ENCODE measurements around the gene OR13J1. TPM values are rescaled to one million over a fixed set of nuclear protein-coding genes. Genes with fewer than 3 reads are reported as not detected.

The OR13J1 gene, protein sequence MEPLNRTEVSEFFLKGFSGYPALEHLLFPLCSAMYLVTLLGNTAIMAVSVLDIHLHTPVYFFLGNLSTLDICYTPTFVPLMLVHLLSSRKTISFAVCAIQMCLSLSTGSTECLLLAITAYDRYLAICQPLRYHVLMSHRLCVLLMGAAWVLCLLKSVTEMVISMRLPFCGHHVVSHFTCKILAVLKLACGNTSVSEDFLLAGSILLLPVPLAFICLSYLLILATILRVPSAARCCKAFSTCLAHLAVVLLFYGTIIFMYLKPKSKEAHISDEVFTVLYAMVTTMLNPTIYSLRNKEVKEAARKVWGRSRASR
- not detected in 5 replicates for total RNA-seq (2022; extraction: Qiagen RNA extraction; ENCODE audit: low read depth)

DNA sequence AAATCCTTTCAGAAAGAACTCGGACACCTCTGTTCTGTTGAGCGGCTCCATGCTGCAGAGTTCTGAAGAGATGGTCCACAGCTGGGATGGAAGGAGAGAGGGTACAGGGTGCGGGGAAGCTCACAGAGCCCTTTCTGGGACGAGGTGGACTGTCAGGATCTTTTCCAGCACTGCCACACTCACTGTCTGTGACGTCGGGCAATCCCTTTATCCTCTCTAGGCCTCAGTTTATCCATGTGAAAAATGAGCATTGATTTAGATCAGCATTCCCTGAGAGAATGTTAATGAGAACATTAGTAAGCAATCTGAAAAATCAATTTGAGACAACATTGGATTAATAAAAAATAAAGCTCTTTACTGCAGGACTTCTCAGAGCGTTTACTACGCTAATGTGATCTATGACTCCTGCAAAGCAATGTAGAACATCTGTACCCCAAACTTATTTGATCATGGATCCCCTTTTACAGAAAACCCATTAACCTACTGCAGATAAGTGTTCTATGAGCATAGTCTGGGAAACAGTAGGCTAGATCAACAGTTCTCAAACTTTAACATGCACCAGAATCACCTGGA lies at the start of gene OR13J1:
OR13J1 (minus strand) TSS at position 51 of the 573 bp plus-strand sequence; CDS start at position 51, 0 bp downstream.

DNA sequence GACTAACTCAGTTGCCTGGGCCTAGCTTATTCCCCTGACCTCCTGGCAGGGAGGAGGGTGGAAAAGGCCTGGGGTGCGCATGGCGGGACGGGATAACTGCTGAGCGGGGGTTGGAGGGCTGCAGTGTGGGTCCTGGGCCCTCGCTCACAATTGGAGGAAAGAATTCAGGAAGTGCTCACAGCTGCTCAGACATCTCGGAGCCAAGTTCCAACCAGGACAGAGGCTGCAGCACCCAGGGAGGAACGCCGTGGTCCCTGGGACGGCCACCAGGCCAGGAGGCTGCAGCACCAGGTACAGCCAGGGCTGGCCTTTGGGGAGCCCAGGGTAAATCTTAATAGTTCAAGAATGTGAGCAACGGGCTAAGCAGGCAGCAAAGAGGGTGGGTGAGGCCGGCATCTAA lies 39.1 kb upstream of the OR13J1 start, which contains the start of gene SPAAR:
SPAAR (plus strand) TSS at position 217 of the 400 bp plus-strand sequence. CDS start 974 bp downstream, outside the sequence.

DNA sequence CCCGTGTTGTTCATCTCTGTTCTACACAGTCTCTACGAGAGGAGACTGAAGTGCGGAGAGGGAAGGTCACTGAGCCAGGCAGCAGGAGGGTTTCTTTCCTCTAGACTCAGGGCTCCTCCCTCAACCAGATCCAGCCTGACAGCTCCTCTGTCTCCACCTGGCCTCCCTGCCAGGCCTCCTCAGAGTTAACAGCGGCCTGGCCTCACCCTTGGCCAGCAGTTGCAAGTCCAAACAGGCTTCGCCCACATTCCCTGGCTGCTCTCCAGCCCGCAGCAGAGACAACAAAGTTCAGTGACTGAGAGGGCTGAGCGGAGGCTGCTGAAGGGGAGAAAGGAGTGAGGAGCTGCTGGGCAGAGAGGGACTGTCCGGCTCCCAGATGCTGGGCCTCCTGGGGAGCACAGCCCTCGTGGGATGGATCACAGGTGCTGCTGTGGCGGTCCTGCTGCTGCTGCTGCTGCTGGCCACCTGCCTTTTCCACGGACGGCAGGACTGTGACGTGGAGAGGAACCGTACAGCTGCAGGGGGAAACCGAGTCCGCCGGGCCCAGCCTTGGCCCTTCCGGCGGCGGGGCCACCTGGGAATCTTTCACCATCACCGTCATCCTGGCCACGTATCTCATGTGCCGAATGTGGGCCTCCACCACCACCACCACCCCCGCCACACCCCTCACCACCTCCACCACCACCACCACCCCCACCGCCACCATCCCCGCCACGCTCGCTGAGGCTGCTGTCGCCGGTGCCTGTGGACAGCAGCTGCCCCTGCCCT lies 35.9 kb upstream of the OR13J1 start, which contains the start of gene HRCT1:
HRCT1 (plus strand) TSS at position 291 of the 768 bp plus-strand sequence; CDS start at position 377, 86 bp downstream.

DNA sequence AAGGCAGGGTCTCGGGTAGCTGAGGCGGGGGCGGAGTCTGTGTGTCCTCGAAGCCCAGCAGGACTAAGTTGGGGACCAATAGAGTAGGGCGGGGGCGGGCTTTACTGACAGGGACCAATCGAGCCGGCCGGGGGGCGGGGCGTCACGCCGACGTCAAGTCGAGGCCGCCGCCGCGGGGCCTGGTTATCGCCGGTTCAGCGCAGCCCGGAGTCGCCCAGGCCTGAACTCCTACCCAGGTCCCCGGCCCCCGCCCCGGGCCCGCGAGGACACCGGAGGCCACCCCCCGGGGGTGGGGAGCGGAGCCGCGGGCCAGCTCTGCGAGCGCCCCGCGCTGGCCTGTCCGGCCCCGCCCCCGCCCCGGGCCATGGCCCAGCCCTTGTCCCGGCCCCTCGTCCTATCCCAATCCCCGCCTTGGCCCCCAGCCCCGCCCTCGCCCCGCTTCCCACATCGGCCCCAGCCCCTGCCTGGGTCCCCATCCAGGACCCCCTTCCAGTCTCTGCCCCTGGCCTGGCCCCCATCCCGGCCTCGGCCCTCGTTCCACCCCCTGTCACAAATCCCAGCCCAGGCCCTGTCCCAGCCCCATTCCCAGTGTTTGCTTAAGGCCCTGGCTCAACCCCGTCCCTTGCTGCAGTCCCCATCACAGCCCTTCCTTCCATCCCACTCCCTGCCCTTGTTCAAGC lies 41.0 kb downstream of the OR13J1 start, which contains the start of gene TMEM8B:
TMEM8B (plus strand) TSS at position 145 of the 680 bp plus-strand sequence; CDS start at position 365, 220 bp downstream.

DNA sequence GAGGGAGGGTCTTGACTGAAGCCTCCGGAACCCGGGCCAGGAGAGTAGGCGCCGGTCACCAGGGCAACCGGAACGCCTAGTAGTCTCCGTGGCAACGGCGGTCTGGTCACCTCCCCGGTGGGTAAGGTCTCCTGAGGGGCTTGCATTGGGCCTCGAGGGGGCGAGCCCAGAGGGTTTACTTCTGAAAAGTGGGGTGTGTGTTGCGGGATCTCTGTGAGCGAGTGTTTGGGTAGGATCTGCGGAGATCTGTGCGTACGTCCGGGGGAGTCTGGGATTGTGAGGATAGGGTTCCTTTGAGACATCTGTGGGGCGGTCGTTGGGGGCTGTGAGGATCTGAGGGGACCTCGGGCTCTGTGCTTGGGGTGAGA lies 41.5 kb downstream of the OR13J1 start, which contains the start of gene FAM221B:
FAM221B (minus strand) TSS at position 17 of the 368 bp plus-strand sequence. CDS start 2,571 bp downstream, outside the sequence.

Other genes with a start within 250 kb of the OR13J1 start
- not detected in 5 replicates for gene SIT1, start 219.5 kb downstream of the OR13J1 start, total RNA-seq (2022; extraction: Qiagen RNA extraction; ENCODE audit: low read depth)
- gene RMRP, start 212.4 kb downstream of the OR13J1 start, total RNA-seq (2022; extraction: Qiagen RNA extraction; ENCODE audit: low read depth) = 7.2 to 17.6 TPM (median 8.8 TPM) in 3 of 5 replicates, not detected in the others
- 19.3 to 29.9 TPM (median 27.5 TPM) in 5 replicates for gene CCDC107, start 212.1 kb downstream of the OR13J1 start, total RNA-seq (2022; extraction: Qiagen RNA extraction; ENCODE audit: low read depth)
- 14.7 to 19.5 TPM (median 18.0 TPM) in 5 replicates for gene ARHGEF39, start 205.2 kb downstream of the OR13J1 start, total RNA-seq (2022; extraction: Qiagen RNA extraction; ENCODE audit: low read depth)
- 3.0 to 7.1 TPM (median 6.1 TPM) in 5 replicates for gene CA9, start 196.5 kb downstream of the OR13J1 start, total RNA-seq (2022; extraction: Qiagen RNA extraction; ENCODE audit: low read depth)
- 628 to 733 TPM (median 691 TPM) in 5 replicates for gene TPM2, start 180.5 kb downstream of the OR13J1 start, total RNA-seq (2022; extraction: Qiagen RNA extraction; ENCODE audit: low read depth)
- gene TLN1, start 138.2 kb downstream of the OR13J1 start, total RNA-seq (2022; extraction: Qiagen RNA extraction; ENCODE audit: low read depth) = 89.5 to 138 TPM (median 130 TPM) in 5 replicates
- gene CREB3, start 137.7 kb downstream of the OR13J1 start, total RNA-seq (2022; extraction: Qiagen RNA extraction; ENCODE audit: low read depth) = 55.1 to 65.3 TPM (median 58.7 TPM) in 5 replicates
- 22.0 to 42.9 TPM (median 33.7 TPM) in 5 replicates for gene GBA2, start 121.2 kb downstream of the OR13J1 start, total RNA-seq (2022; extraction: Qiagen RNA extraction; ENCODE audit: low read depth)
- gene RGP1, start 121.1 kb downstream of the OR13J1 start, total RNA-seq (2022; extraction: Qiagen RNA extraction; ENCODE audit: low read depth) = 11.3 to 19.1 TPM (median 16.9 TPM) in 5 replicates
- gene MSMP, start 116.1 kb downstream of the OR13J1 start, total RNA-seq (2022; extraction: Qiagen RNA extraction; ENCODE audit: low read depth) = 0.62 TPM in 1 of 5 replicates, not detected in the others
- 3.2 to 7.5 TPM (median 6.1 TPM) in 5 replicates for gene NPR2, start 78.8 kb downstream of the OR13J1 start, total RNA-seq (2022; extraction: Qiagen RNA extraction; ENCODE audit: low read depth)
- gene SPAG8, start 58.1 kb downstream of the OR13J1 start, total RNA-seq (2022; extraction: Qiagen RNA extraction; ENCODE audit: low read depth) = 0.32 to 0.72 TPM (median 0.56 TPM) in 4 of 5 replicates, not detected in the other
- gene HINT2, start 55.4 kb downstream of the OR13J1 start, total RNA-seq (2022; extraction: Qiagen RNA extraction; ENCODE audit: low read depth) = 58.4 to 99.6 TPM (median 93.8 TPM) in 5 replicates
- gene FAM221B, start 41.7 kb downstream of the OR13J1 start, total RNA-seq (2022; extraction: Qiagen RNA extraction; ENCODE audit: low read depth) = not detected in 5 replicates
- 1.8 to 4.3 TPM (median 3.1 TPM) in 5 replicates for gene TMEM8B, start 41.2 kb downstream of the OR13J1 start, total RNA-seq (2022; extraction: Qiagen RNA extraction; ENCODE audit: low read depth)
- 0.18 to 0.61 TPM (median 0.26 TPM) in 4 of 5 replicates, not detected in the other for gene HRCT1, start 35.8 kb upstream of the OR13J1 start, total RNA-seq (2022; extraction: Qiagen RNA extraction; ENCODE audit: low read depth)
- gene SPAAR, start 39.1 kb upstream of the OR13J1 start, total RNA-seq (2022; extraction: Qiagen RNA extraction; ENCODE audit: low read depth) = 0.15 to 0.16 TPM in 2 of 5 replicates, not detected in the others
- not detected in 5 replicates for gene OR2S2, start 87.8 kb upstream of the OR13J1 start, total RNA-seq (2022; extraction: Qiagen RNA extraction; ENCODE audit: low read depth)
- gene RECK, start 166.5 kb upstream of the OR13J1 start, total RNA-seq (2022; extraction: Qiagen RNA extraction; ENCODE audit: low read depth) = 3.7 to 6.9 TPM (median 6.4 TPM) in 5 replicates